ENCODE measurements around the gene TMEM161A.
"Not testable (repeated sequence)": the region's sequence is repeated elsewhere in the genome, so short reads cannot be mapped to it uniquely, and the experiment has no call there.

Gene TMEM161A

DNA sequence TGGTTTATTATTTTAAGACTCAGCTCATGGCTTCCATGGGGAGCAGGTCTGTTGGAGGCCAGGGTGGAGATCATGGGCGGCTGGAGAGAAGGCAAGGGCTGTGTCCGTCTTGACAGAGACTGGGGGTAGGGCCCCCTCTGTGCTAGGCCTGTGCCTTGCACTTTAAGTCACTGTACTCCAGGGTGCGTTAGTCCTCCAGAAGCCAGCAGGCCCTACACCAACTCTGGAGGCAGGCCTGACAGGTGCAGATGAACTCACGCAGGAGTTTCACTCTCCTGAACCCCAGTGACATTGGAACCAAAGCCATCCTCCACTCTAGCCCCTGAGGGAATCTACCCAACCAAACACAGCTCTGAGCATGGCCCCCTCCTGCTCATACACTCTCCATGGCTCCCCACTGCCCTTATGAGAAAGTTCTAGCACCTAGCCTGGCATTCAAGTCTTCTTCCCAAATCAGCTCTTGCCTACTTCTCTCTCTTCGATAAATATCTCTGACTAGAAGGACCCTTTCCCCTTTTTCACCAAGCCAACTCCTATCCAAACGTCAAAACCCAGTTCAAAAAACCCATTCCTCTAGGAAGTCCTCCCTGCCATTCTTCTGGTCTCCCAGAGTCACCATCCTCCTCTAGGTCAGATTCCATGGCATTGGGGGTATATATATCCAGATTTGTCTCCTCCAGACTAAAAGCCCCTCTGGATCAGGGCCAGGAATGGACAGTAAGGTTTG, 16.7 kb upstream of the TMEM161A start:
- no peak for DNase-seq

DNA sequence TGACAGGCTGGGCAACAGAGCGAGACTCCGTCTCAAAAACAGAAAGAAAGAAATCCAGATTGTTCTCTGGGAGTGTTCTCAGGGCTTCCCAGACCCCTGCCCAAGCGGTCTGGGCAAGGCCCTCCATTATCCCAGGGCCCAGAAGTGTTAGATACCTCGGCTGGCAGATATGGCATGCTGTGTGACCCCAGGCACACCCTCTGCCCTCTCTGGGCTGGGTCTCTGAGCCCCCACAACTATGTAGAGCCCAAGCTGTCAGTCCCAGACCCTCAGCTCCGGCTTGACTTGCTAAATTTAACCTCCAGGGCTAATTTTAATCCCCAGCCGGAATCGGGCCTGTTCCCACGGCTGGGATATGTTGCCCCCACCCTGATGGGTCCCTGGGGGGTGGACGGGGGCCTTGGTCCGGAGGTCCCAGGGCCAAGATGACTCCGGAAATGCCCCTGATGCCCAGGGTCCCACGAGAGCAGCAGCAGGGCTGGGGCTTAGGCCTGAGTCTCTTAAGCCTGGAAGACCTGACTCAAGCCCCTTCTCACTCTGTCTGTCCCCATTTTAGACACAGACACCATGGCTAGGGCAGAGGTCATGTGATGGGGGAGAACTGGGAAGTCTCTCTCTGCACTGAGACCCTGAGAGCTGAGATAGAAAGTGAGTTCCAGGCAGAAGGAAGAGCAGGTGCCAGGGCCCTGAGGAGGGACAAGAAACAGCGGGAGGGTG, 14.5 kb upstream of the TMEM161A start:
- no peak for DNase-seq

DNA sequence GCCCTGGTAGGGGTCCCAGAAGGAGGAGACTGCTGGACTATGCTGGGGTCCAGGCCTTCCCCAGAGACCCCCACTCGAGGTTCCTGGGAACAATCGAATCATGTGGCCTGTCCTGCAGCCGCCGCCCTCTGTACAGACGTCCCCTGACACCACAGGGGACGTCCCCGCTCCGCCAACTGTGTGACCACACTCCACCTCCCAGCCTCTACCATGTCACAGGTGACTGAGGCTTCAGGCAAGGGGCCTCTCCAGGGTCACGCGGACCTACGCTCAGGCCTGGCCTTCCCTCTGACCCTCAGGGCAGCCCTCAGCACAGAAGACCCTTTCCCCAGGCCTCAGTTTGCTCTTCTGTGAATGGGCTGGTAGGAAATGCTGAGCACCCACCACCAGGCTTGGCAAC, 13.1 kb upstream of the TMEM161A start:
- no peak for DNase-seq

DNA sequence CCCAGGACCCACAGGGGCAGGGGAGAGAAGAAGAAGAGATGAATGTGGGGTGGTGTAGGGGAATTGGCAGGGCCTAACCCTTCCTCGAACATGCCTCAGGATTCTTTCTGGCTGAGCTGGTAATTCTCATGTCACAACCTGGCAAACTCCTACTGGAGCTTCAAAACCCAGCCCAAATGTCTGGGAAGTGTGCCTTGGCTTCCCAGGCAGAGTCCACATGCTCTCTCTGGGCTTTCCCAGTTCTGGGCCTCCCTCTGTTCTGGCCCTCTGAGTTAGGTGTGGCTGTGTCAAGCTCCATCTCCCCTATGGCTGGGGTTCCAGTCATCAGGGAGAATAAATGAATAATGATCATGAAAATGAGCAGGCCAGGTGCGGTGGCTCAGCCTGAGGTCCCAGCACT, 11.2 kb upstream of the TMEM161A start:
- no peak for DNase-seq

DNA sequence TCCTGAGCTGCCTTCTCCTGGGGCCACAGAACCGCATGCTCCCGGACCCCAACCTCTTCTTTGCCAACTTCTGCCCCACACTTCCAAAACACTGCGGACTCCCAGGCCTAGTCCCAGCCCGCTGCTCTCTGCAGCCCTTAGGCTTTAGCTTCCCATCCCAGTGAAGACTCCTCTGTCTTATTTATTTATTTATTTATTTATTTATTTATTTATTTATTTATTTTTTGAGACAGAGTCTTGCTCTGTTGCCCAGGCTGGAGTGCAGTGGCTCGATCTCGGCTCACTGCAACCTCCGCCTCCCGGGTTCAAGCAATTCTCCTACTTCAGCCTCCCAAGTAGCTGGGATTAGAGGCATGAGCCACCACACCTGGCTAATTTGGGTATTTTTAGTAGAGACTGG, 10.2 kb upstream of the TMEM161A start:
- not testable (repeated sequence) for DNase-seq

DNA sequence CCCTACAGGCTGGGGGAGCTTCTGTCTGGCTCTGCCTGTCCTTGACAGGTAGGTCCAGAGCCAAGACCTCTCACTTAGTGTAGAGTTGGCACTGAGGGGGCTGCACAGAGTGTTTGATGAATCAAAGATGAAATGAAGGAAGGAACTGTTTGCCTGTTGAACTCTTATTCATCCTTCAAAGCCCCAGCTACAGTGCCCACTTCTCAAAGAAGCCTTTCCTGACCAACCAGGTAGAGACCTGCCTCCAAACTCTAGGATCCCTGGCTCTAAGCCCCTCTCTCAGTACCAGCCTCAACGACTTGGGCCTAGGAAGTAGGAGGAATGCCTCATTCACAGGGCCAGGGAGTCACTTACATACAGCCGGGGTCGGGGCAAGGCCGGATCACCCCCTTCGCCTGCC, 9.1 kb upstream of the TMEM161A start:
- no peak for DNase-seq

DNA sequence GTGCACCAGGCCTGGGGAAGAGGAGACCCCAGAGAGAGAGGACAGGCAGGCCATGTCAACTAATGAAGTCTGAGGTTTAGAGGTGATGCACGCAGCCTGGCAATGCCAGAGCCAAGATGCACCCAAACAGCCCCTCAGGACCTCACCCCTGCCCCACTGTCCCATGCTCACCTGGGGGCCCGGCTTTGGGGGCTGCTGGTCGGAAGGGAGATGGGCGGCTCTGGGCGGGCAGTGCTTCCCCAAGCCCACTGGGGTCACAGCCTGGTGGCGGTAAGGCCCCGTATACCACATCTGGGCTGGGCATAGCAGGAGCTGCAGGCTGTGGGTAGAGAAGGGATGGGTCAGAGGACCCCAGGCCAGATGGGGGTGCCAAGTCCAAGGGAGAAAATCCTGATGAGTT, 8.6 kb upstream of the TMEM161A start:
- no peak for DNase-seq

DNA sequence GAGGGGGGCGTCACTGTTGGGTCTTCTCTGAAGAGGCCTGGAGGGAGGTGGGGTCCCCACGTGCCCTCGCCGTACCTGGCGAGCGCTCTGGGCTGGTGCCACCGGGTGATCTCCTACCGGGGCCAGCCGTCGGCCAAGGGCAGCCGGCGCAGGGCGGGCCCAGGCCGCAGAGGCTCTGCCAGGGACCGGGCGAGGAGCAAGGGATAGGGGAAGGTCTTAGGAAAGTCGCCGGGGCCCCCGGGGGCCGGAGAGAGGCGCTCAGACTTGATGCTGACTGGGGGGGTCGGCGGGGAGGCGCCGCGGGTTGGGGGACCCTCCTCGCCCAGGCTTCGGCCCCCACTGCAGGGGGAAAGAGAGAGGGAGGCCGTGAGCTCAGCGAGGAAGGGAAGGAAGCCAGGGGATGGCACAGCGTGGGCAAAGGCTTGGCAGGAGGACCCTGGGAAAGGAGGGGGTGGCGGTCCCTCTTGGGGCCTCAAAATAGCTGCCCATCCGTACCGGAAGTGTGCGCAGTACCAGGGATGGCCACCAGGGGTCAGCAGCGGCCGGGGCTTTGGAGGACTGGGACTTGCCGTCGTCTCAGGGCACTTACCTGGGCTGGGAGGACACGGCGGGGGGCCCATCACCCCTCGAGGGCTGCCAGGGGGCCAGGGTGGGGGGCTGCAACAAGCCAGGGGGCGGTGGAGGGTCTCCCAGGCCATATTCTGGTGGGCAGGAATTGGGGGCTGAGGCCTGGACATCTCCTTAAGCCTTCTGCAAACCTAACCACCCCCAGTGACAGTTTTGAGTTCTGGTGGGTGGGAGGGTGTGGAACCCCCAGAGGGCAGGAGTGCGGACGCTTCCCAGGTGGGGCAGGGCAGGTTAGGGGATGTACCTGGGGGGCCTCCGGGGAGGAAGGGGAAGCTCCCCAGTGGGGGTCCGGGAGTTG, 7.7 kb upstream of the TMEM161A start:
- DNase-seq: peak; percentile 22 to 71

DNA sequence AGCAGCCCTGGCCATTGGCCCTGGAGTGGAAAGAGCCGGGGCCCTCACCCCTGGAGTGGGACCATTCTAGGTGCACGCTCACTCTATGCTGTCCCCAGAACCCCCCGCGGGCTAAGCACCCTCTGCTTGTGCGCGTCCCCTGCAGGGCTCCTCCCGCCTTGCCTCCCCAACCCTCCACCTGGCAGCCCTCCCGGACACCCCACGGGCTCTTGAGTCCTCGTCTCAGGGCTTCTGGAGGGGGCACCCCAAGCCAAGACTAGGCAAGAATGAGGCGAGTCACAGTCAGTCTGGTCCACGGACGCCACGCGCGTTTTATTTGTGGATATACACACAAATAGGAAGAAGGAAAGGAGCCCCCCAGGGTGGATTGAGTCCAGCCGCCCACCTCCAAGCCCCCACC, 7.0 kb upstream of the TMEM161A start:
- no peak for DNase-seq

DNA sequence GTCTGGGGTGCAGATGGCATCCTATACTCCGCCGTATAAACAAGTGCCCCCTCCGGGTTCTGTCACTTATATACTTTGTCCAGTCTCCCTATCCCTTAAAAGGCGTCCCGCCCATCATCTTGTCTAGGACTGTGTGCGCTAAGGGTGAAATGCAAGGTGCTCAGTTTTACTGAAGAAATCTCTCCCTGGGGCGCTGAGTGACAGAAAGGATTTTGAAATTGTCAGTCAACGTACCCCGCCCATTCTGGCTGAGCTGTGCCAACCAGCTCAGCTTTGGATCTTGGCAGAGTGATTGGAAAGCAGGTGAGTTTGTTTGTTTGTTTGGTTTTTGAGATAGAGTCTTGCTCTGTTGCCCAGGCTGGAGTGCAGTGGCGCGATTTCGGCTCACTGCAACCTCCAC, 4.1 kb upstream of the TMEM161A start:
- no peak for DNase-seq

DNA sequence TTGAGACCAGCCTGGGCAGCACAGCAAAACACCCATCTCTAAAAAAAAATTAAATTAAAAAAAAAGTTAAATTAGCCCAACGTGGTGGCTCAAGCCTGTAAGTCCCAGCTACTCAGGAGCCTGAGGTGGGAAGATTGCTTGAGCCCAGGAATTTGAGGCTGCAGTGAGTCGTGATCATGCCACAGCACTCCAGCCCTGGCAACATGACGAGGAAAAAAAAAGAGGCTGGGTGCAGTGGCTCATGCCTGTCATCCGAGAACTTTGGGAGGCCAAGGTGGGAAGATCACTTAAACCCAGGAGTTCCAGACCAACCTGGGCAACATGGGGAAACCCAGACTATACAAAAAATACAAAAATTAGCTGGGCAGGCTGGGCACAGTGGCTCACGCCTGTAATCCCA, 2.2 kb upstream of the TMEM161A start:
- DNase-seq: no peak

DNA sequence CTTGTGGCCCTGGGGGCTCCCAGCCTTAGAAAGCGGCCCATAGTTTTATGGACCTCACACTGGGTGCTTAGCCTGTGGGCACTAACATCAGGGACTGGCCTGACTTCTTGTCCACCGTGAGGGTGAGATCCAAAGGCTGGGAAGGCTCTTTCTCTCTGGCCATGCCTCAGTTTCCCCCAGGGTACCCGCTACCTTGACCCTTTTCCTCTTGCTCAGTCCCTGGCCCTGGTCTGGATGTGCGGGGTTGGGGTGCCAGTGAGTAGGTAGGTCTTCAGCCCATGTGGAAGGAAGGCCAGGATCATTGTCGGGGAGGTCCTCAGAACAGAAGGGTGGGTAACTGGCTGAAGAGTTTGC, 1.6 kb upstream of the TMEM161A start:
- no peak for DNase-seq

DNA sequence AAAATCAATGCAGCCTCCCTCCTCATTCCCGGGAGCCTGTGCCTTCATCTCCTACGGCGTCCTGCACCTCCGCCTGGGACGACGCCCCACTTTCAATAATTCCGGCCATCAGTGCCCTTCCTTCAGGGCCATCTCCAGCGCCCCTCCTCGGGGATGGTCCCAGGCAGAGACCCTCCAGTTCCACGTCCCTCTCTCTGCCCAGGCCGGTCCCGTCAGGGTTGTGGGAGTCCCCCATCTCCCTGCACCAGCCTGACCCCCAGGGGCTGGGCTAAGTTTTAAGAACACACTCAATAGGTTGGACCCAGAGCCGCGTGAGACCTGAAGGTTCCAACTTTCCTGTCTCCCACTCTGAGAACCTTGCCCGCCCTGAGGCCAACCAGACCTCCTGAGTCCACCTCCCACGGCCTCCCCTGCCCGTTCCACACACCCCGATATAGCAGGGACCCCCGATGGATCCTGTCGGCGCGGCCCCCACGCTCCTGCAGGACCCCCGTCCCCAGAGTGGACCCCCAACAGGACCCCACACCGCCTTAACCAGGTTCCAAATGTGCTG, 646 bp downstream of the TMEM161A start:
- DNase-seq: no peak

DNA sequence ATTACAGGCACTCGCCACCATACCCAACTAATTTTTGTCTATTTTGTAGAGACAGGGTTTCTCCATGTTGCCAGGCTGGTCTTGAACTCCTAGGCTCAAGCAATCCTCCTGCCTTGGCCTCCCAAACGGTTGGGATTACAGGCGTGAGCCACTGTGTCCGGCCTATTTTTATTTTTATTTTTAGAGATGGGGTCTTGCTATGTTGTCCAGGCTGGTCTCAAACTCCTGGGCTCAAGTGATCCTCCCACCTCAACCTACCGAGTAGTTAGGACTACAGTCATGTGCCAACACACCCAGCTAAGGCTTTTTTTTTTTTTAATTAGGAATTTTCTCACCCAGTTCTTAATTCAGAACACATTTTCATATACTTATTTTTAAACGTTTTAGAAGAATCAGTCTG, 2.6 kb downstream of the TMEM161A start:
- not testable (repeated sequence) for DNase-seq

DNA sequence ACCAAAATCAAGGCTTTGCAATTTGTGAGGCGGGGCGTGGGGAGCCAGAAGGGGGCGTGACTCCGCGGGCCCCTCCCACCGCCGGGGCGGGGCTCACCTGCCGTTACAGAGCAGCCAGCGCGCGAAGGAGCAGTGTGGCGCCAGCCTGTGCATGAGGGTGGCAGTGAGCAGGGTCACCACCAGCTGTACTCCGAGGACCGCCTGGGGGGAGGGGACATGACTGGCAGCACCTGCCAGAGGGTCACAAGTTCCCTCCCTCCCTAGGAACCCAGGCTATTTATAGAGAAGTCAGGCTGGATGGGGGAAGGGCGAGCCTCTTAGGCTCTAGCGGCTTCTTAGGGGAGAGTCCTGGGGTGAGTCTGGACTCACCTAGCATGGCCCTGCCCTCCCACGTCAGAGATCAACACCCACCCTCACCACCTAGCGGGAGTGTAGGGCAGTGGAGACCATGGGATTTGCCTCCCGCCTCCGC, 3.6 kb downstream of the TMEM161A start:
- no peak for DNase-seq

DNA sequence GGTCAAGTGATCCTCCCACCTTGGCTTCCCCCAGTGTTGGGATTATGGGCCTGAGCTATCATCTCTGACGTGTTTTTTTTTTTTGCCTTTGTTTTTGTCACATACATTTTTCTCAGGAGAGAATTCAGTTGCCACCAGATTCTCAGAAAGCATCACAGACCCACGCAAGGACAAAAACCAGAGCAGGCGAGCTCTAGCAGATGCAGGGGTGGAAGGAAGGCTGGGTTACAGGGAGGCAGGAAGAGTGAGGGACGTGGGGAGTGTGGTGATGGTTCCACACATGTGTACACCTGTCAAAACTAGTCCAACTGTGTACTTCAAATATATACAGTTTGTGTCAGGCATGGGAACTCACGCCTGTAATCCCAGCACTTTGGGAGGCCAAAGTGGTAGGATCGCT, 4.3 kb downstream of the TMEM161A start:
- no peak for DNase-seq

DNA sequence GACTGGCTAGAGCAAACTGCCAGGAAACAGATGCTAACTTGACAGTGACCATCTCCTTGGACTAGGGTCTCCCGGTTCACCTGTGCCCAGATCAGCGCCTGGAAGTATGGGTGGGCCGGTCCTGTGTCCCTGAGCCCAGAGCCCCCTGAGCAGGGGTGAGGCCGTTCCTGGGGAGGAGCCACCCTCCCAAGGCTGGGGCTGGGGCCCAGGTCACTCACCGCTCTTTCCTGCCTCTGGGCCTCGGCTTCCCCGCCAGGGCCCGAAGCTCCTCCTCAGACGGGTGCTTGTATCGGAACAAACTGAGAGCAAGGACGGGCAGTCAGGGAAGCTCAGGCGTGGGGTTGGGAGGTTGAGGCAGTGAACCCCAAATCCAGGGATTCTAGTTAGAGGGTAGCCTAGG, 5.4 kb downstream of the TMEM161A start:
- no peak for DNase-seq

DNA sequence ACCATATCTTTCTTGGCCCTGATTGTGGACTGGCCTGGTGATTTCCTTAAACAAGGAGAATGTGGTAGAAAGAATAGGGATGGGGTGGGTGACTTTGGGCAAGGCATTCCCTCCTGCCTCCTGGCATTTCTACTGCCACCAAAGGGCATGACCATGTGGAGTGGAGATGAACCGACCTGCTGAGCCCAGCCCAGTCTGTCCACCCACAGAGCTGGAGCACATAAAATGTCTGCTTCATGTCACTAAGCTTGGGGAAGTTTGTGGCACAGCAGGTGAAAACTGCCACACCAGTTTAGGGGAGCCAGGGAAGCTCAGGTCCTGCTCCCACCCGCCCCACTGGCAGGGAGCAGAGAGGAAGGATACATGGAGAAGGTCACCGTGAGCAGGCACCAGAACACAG, 6.3 kb downstream of the TMEM161A start:
- no peak for DNase-seq

DNA sequence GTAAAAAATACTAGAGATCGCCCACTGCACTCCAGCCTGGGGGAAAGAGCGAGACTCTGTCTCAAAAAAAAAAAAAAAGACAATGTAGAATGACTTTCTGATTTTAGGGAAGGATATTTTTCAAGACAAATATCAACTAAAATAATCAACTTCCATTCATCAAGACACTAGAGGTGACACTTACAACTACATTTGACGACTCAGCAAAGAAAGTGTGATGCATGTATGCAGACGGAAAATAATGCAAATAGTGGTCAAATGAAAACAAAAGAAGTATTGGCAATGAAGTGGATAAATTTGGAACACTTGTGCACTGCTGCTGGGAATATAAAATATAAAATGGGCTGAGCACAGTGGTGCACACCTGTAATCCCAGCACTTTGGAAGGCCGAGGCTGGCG, 12.2 kb downstream of the TMEM161A start:
- DNase-seq: no peak

DNA sequence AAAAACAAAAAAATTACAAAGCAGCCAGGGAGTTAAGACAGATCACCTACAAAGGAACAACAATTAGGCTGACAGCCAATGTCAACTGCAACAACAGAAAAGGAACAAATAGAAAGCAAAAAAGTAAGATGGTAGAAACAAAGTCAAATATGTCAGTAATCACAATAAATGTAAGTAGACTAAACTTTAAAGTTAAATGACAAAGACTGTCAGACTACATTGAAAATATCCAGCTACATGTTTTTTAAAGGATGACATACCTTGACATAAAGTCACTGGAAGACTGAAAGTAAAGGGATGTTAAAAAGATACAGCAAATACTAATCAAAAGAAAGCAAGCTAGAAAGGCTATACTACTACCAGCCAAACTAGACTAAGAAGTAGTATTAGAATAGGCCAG, 14.9 kb downstream of the TMEM161A start:
- DNase-seq: no peak

DNA sequence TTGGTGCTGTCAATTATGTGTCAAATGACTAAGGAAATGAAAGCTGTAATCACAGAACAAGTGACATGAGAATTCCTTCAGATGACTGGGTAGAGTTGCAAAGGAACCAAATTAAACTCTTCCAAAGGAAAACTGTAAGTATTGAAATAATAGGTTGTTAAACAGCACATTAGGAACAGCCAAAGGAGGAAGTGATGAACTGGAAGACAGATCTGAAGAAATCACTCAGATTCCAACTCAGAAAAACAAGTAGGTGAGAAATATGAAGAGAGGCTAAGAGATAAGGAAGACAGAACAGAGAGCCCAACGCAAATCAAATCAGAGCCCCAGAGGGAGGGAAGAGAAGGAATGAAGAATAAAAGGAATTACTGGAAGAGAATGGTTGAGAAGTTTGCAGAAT, 15.4 kb downstream of the TMEM161A start:
- no peak for DNase-seq

DNA sequence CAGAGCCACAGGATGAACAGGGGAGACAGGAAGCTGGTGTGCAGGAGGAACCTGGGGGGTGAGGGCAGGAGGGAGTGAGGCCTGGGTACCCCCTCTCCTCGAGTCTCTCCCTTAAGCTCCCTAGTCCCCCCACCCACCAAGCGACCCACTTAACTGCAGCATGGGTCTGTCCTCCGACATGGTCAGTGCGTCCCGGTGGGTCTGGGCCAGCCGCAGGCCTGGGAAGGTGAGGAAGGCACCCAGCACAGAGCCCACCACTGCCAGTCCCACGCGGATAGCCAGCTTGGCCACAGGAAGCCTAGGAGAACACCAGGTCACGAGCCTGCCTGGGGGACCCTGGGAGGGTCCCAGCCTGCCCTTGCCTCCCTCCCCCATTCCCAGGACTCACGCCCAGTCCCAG, 16.9 kb downstream of the TMEM161A start:
- DNase-seq: no peak

Measured in NCI-H446 (cell line).